ENCODE data around the gene NOTCH3.
A peak's percentile ranks its signal among the peaks of the same experiment; 100 is the strongest.

The NOTCH3 gene

GRCh38 chr19:15235781-15236180 is 35.0 kb upstream of the NOTCH3 start:
- no peak for DNase-seq

- no peak for DNase-seq
These were observed 33.8 kb upstream of the NOTCH3 start for GRCh38 chr19:15234431-15235130.

GRCh38 chr19:15231271-15231670 is 30.5 kb upstream of the NOTCH3 start:
- DNase-seq: no peak

- DNase-seq: no peak
These were observed 26.5 kb upstream of the NOTCH3 start for GRCh38 chr19:15227261-15227660.

- no peak for DNase-seq
These were observed 25.0 kb upstream of the NOTCH3 start for GRCh38 chr19:15225760-15226159.

GRCh38 chr19:15223649-15224361 is 23.0 kb upstream of the NOTCH3 start:
- DNase-seq: peak in 2 of 3 experiments; percentile 7 to 69

GRCh38 chr19:15222738-15223648 is 22.2 kb upstream of the NOTCH3 start:
- peak; percentile 91 to 98 (median 97) for DNase-seq

GRCh38 chr19:15220833-15221232 is 20.0 kb upstream of the NOTCH3 start:
- DNase-seq: no peak

GRCh38 chr19:15218501-15218900 is 17.7 kb upstream of the NOTCH3 start:
- DNase-seq: peak in 1 of 3 experiments; percentile 47

- no peak for DNase-seq
These were observed 15.6 kb upstream of the NOTCH3 start for GRCh38 chr19:15216363-15216762.

GRCh38 chr19:15213715-15214381 is 13.1 kb upstream of the NOTCH3 start:
- DNase-seq: no peak

- no peak for DNase-seq
These were observed 11.9 kb upstream of the NOTCH3 start for GRCh38 chr19:15212711-15213110.

GRCh38 chr19:15210323-15210781 is 9.6 kb upstream of the NOTCH3 start:
- no peak for DNase-seq

GRCh38 chr19:15201374-15202023 is 704 bp upstream of the NOTCH3 start:
- no peak for DNase-seq

- peak in 2 of 3 experiments; percentile 51 to 53 for DNase-seq
These were observed 888 bp downstream of the NOTCH3 start for GRCh38 chr19:15199661-15200552.

- no peak for DNase-seq
These were observed 1.7 kb downstream of the NOTCH3 start for GRCh38 chr19:15198951-15199660.

- no peak for DNase-seq
These were observed 2.9 kb downstream of the NOTCH3 start for GRCh38 chr19:15197942-15198341.

GRCh38 chr19:15197275-15197941 is 3.4 kb downstream of the NOTCH3 start:
- DNase-seq: peak in 1 of 3 experiments; percentile 30

- peak in 1 of 3 experiments; percentile 58 for DNase-seq
These were observed 4.3 kb downstream of the NOTCH3 start for GRCh38 chr19:15196360-15197005.
